OCI-LY3 (cell line): ENCODE measurements around the gene FNDC3A.

ENCODE experiments used
- EZH2phosphoT487 ChIP-seq: fragments of 200-600 bp; shearing (Covaris generic); IDR thresholded peaks from 2 replicates; pipeline ENCODE4 v1.6.1; 2018; ENCODE audit warnings: antibody characterized with exemption, mixed run types, low read depth
- TF ChIP-seq, protein P1 (sequence below): fragments of 200-600, 300-600 bp; sonication (generic); IDR thresholded peaks from 2 replicates; pipeline ENCODE4 v1.5.1; 2014; ENCODE audit warnings: antibody characterized with exemption, low read length, low read depth

DNA sequence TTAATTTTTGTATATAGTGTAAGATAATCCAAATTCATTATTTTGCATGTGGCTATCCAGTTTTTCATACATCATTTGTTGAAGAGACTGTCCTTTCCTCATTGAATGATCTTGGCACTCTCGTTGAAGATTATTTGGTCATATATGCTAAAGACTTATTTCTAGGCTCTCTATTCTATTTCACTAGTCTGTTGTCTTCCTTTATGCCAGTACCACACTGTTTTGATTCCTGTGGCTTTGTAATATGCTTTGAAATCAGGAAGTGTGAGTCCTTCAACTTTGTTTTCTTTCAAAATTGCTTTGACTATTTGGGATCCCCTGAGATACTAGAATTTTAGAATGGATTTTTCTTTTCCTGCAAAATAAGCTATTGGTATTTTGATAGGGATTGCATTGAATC lies 24.5 kb downstream of the FNDC3A start:
- TF ChIP-seq, protein P1, sequence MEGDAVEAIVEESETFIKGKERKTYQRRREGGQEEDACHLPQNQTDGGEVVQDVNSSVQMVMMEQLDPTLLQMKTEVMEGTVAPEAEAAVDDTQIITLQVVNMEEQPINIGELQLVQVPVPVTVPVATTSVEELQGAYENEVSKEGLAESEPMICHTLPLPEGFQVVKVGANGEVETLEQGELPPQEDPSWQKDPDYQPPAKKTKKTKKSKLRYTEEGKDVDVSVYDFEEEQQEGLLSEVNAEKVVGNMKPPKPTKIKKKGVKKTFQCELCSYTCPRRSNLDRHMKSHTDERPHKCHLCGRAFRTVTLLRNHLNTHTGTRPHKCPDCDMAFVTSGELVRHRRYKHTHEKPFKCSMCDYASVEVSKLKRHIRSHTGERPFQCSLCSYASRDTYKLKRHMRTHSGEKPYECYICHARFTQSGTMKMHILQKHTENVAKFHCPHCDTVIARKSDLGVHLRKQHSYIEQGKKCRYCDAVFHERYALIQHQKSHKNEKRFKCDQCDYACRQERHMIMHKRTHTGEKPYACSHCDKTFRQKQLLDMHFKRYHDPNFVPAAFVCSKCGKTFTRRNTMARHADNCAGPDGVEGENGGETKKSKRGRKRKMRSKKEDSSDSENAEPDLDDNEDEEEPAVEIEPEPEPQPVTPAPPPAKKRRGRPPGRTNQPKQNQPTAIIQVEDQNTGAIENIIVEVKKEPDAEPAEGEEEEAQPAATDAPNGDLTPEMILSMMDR: no peak
- TF ChIP-seq EZH2phosphoT487: no peak
